Prostate gland (tissue), 2 donors: ENCODE data around the gene PRAMEF5.
"Not testable (repeated sequence)": the region's sequence is repeated elsewhere in the genome, so short reads cannot be mapped to it uniquely, and the experiment has no call there.

Source experiments
- CTCF ChIP-seq, 4 experiments: fragments of 200-600 bp in 2 of 4; fragments of 450-650 bp in 2 of 4; sonication (generic) in 2 of 4; IDR thresholded peaks; 1 replicate in 3 of 4; 2 replicates in 1 of 4; pipeline ENCODE4 v1.5.1; 2016 to 2019; ENCODE audit warnings: antibody characterized with exemption in 4 of 4, mild to moderate bottlenecking in 2 of 4, moderate library complexity in 2 of 4
- POLR2A ChIP-seq: fragments of 450-650 bp; IDR thresholded peaks from one replicate; pipeline ENCODE4 v1.6.1; 2016; ENCODE audit warnings: antibody characterized with exemption, mild to moderate bottlenecking

GRCh38 chr1:13208712-13209111 lies 45.3 kb upstream of the PRAMEF5 start:
- not testable (repeated sequence) for TF ChIP-seq CTCF (IDR thresholded peaks at IDR 0.05); POLR2A
